ENCODE data around the gene RERE.

DNA sequence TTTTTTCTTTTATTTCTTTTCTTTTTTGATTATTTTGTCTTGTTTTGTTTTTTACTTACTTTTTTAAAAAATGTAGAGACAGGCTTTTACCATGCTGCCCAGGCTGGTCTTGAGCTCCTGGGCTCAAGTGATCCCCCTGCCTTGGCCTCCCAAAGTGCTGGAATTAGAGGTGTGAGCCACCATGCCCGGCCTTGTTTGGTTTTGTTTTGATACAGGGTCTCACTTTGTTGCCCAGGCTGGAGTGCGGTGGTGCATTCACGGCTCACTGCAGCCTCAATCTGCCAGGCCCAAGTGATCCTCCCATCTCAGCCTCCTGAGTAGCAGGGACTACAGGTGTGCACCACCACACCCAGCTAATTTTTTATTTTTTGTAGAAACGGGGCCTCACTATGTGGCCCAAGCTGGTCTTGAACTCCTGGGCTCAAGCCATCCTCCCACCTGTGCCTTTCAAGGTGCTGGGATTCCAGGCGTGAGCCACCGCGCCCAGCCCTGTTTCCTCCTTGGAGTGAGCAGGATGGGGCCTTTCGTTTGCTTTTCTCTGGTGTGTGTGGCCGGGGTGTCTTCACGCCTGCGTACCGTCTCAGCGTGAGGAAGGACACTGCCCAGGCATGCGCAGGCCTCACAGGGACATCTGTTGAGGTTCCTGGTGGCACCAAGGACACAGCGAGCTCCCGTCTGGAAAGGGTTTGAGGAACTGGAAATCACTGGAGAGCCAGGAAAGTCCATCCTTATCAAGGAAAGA lies 484.0 kb downstream of the RERE start:
- TF ChIP-seq, protein P1, sequence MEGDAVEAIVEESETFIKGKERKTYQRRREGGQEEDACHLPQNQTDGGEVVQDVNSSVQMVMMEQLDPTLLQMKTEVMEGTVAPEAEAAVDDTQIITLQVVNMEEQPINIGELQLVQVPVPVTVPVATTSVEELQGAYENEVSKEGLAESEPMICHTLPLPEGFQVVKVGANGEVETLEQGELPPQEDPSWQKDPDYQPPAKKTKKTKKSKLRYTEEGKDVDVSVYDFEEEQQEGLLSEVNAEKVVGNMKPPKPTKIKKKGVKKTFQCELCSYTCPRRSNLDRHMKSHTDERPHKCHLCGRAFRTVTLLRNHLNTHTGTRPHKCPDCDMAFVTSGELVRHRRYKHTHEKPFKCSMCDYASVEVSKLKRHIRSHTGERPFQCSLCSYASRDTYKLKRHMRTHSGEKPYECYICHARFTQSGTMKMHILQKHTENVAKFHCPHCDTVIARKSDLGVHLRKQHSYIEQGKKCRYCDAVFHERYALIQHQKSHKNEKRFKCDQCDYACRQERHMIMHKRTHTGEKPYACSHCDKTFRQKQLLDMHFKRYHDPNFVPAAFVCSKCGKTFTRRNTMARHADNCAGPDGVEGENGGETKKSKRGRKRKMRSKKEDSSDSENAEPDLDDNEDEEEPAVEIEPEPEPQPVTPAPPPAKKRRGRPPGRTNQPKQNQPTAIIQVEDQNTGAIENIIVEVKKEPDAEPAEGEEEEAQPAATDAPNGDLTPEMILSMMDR (conservative IDR thresholded peaks at IDR 0.05; ENCODE audit: low read length) = no peak
- no peak for TF ChIP-seq EZH2phosphoT487 (IDR thresholded peaks at IDR 0.05; ENCODE audit: borderline replicate concordance, low read depth, low read length)

Measured in OCI-LY7 (cell line).